AG04450 (cell line): ENCODE data around the gene TINAG. TPM values are rescaled to one million over a fixed set of nuclear protein-coding genes. Genes with fewer than 3 reads are reported as not detected.
"Not testable (repeated sequence)": the region's sequence is repeated elsewhere in the genome, so short reads cannot be mapped to it uniquely, and the experiment has no call there.

ENCODE experiments used
- CTCF ChIA-PET: fragments of 300-600, 350-600 bp; formaldehyde crosslinking; extraction: SDS; loops from one replicate; lab custom pipeline; 2022; ENCODE audit warnings: antibody characterized with exemption, inconsistent platforms; lab: Charles Lee
- POLR2A ChIA-PET: fragments of 350-600 bp; formaldehyde crosslinking; extraction: SDS; loops from one replicate; lab custom pipeline; 2021; ENCODE audit warnings: antibody characterized with exemption, inconsistent platforms; lab: Yijun Ruan, JAX
- DNase-seq: peaks from one replicate; pipeline ENCODE4 v3.0.0-alpha.2; 2011; ENCODE audit warnings: low read depth, low spot score
- H3K27ac ChIP-seq: one replicate; pipeline ENCODE4 v1.5.1; 2012; ENCODE audit warnings: low read depth, low read length, control low read depth
- H3K27me3 ChIP-seq: one replicate; pipeline ENCODE4 v1.6.0; 2012; ENCODE audit warnings: low read length; ENCODE audit not compliant: control insufficient read depth, insufficient read depth
- H3K4me3 ChIP-seq: 2 replicates; pipeline ENCODE4 v1.5.1; 2011; ENCODE audit warnings: mild to moderate bottlenecking, low read depth, low read length, control low read depth
- H3K9me3 ChIP-seq: 2 replicates; pipeline ENCODE4 v1.5.1; 2012; ENCODE audit warnings: low read length; ENCODE audit not compliant: control insufficient read depth, insufficient read depth
- CTCF ChIP-seq: IDR thresholded peaks from 2 replicates; pipeline ENCODE4 v1.5.1; 2011; ENCODE audit warnings: low read depth, low read length, control low read depth, inconsistent platforms
- polyA plus RNA-seq: library from polyadenylated mRNA; depleted of rRNA; stranded (reverse); fragments of >200 nt; gene quantifications from 2 replicates; pipeline ENCODE4 v1.2.3, GENCODE V29; 2011

The TINAG gene
- polyA plus RNA-seq, 1 experiment: not detected

- no peak for DNase-seq
Observed at GRCh38 chr6:54320871-54321270, 12.6 kb downstream of the TINAG start.

GRCh38 chr6:54327631-54328030 is 19.4 kb downstream of the TINAG start:
- CTCF ChIA-PET: no interaction called here
- Histone ChIP-seq H3K27me3 (no peaks in the 10 kb centered on the region), H3K27ac (no peak overlapping the region), H3K4me3 (no peak overlapping the region), H3K9me3 (no peaks in the 10 kb centered on the region)
- POLR2A ChIA-PET: interaction anchor here (0.6 kb wide), 1 partner anchor 228 kb away, joined by 10 read pairs; no protein-coding TSS in a partner anchor
- TF ChIP-seq CTCF: no peak
- no peak for DNase-seq

More at GRCh38 chr6:54320871-54321270, 12.6 kb downstream of the TINAG start:
- Histone ChIP-seq H3K27me3 (no peaks in the 10 kb centered on the region), H3K27ac (no peak overlapping the region), H3K9me3 (no peaks in the 10 kb centered on the region), H3K4me3 (no peak overlapping the region)
- ChIA-PET CTCF (no interaction called here), POLR2A (no interaction called here)
- TF ChIP-seq CTCF: no peak

GRCh38 chr6:54331571-54331970 is 23.3 kb downstream of the TINAG start:
- CTCF ChIA-PET, DNase-seq, H3K27ac ChIP-seq: not testable (repeated sequence)

GRCh38 chr6:54335871-54336270 is 27.6 kb downstream of the TINAG start:
- ChIA-PET CTCF (interaction anchor here (0.7 to 1.0 kb wide), 2 partner anchors 12 to 381 kb away, joined by 3 read pairs; no protein-coding TSS in a partner anchor), POLR2A (no interaction called here)
- no peak for TF ChIP-seq CTCF
- Histone ChIP-seq H3K9me3 (no peaks in the 10 kb centered on the region), H3K4me3 (no peak overlapping the region), H3K27ac (no peak overlapping the region), H3K27me3 (no peaks in the 10 kb centered on the region)
- peak; percentile 85 for DNase-seq

More at GRCh38 chr6:54331571-54331970, 23.3 kb downstream of the TINAG start:
- H3K9me3 ChIP-seq, H3K4me3 ChIP-seq, POLR2A ChIA-PET, H3K27me3 ChIP-seq: not testable (repeated sequence)

- Histone ChIP-seq H3K27me3 (no peaks in the 10 kb centered on the region), H3K27ac (no peak overlapping the region), H3K9me3 (no peaks in the 10 kb centered on the region), H3K4me3 (no peak overlapping the region)
- no peak for DNase-seq
- ChIA-PET CTCF (no interaction called here), POLR2A (no interaction called here)
- TF ChIP-seq CTCF: no peak
Observed at GRCh38 chr6:54353975-54354374, 45.7 kb downstream of the TINAG start.
